HepG2 (cell line): ENCODE measurements around the gene TTC28. TPM values are rescaled to one million over a fixed set of nuclear protein-coding genes. Genes with fewer than 3 reads are reported as not detected.

Source experiments
- ATAC-seq: fragments of 200-7000 bp; cut with Tn5 transposase; 3 replicates; pipeline ENCODE4 v1.9.1; 2020; ENCODE audit warnings: mild to moderate bottlenecking, moderate library complexity
- BruUV-seq: library from RNA; stranded (reverse); fragments of 400-500 nt; replicated peaks from 2 replicates; lab custom pipeline; 2021; lab: Mats Ljungman, UMichigan
- CTCF ChIA-PET: fragments of 300-600 bp; formaldehyde crosslinking; extraction: SDS; loops from one replicate; lab custom pipeline; 2021; ENCODE audit warnings: low total read pairs, inconsistent platforms, low intra/inter-chr PET ratio; lab: Yijun Ruan, JAX
- POLR2A ChIA-PET: fragments of 350-600 bp; sonication (Branson Sonifier 250); formaldehyde crosslinking; loops from one replicate; lab custom pipeline; 2020; ENCODE audit warnings: antibody characterized with exemption, inconsistent platforms; lab: Yijun Ruan, JAX
- DNase-seq: peaks from one replicate; pipeline ENCODE4 v3.0.0-alpha.2; 2015; ENCODE audit warnings: low spot score
- FAIRE-seq: peaks from 3 replicates; lab custom pipeline; 2011; peaks lifted over from hg19 to GRCh38; lab: Jason Lieb, UNC
- H2AFZ ChIP-seq: one replicate; pipeline ENCODE4 v1.6.1; 2011; ENCODE audit warnings: low read length, inconsistent platforms
- H3K27ac ChIP-seq: fragments of 300-600 bp; 3 replicates; pipeline ENCODE4 v1.8.0; 2011; ENCODE audit warnings: mixed run types, mild to moderate bottlenecking, mixed read lengths, low read length, inconsistent platforms; ENCODE audit not compliant: insufficient read depth; ENCODE audit errors: extremely low read length
- H3K27me3 ChIP-seq, 2 experiments: fragments of 200-600 bp in 1 of 2; 2 replicates in 1 of 2; 3 replicates in 1 of 2; pipeline versions ENCODE4 v1.6.0 to v1.8.0; 2011; ENCODE audit warnings: low read length in 2 of 2, mild to moderate bottlenecking in 2 of 2, moderate library complexity in 2 of 2, inconsistent platforms in 1 of 2; ENCODE audit not compliant: insufficient read depth in 2 of 2, control insufficient read depth in 1 of 2
- H3K36me3 ChIP-seq, 2 experiments: fragments of 200-600 bp in 1 of 2; replicated peaks in 1 of 2; 2 replicates in 1 of 2; 3 replicates in 1 of 2; pipeline versions ENCODE4 v1.5.1 to v1.8.0; 2011; ENCODE audit warnings: low read length in 2 of 2, inconsistent platforms in 1 of 2; ENCODE audit not compliant: insufficient read depth in 2 of 2, control insufficient read depth in 1 of 2
- H3K4me1 ChIP-seq: 2 replicates; pipeline ENCODE4 v1.5.1; 2012; ENCODE audit warnings: low read length, inconsistent platforms; ENCODE audit not compliant: insufficient read depth
- H3K4me2 ChIP-seq: 2 replicates; pipeline ENCODE4 v1.6.0; 2011; ENCODE audit warnings: low read depth, low read length, inconsistent platforms
- H3K4me3 ChIP-seq, 3 experiments: fragments of 200-600 bp in 1 of 3; sonication (generic), shearing (Covaris generic) in 1 of 3; replicated peaks in 1 of 3; 2 replicates each; pipeline ENCODE4 v1.5.1; 2011 to 2016; ENCODE audit warnings: low read length in 3 of 3, inconsistent platforms in 2 of 3, low read depth in 2 of 3, mild to moderate bottlenecking in 2 of 3, control low read depth in 1 of 3, mixed read lengths in 1 of 3; ENCODE audit not compliant: insufficient read depth in 1 of 3
- H3K79me2 ChIP-seq: one replicate; pipeline ENCODE4 v1.6.1; 2011; ENCODE audit warnings: low read length, inconsistent platforms; ENCODE audit not compliant: insufficient read depth
- H3K9ac ChIP-seq: 2 replicates; pipeline ENCODE4 v1.6.0; 2011; ENCODE audit warnings: mild to moderate bottlenecking, low read depth, low read length, inconsistent platforms; ENCODE audit not compliant: insufficient read depth
- H3K9me3 ChIP-seq: 2 replicates; pipeline ENCODE4 v1.5.1; 2012; ENCODE audit warnings: mild to moderate bottlenecking, low read length
- H4K20me1 ChIP-seq: 2 replicates; pipeline ENCODE4 v1.6.0; 2011; ENCODE audit warnings: inconsistent platforms, mild to moderate bottlenecking, low read length, moderate library complexity; ENCODE audit not compliant: insufficient read depth
- CTCF ChIP-seq: sonication (generic); formaldehyde crosslinking; IDR thresholded peaks from 2 replicates; pipeline ENCODE4 v1.5.0; 2020; ENCODE audit warnings: mild to moderate bottlenecking, missing genetic modification reagents, moderate library complexity
- DZIP1 ChIP-seq: sonication (generic); formaldehyde crosslinking; IDR thresholded peaks from 2 replicates; pipeline ENCODE4 v1.5.0; 2020; ENCODE audit warnings: mild to moderate bottlenecking, missing genetic modification reagents
- HOMEZ ChIP-seq: IDR thresholded peaks from 2 replicates; pipeline ENCODE4 v1.6.1; 2016; ENCODE audit warnings: low read depth
- KDM4B ChIP-seq: sonication (generic); formaldehyde crosslinking; IDR thresholded peaks from 2 replicates; pipeline ENCODE4 v1.4.0; 2020; ENCODE audit warnings: missing genetic modification reagents
- KLF13 ChIP-seq: sonication (generic); formaldehyde crosslinking; IDR thresholded peaks from 2 replicates; pipeline ENCODE4 v1.4.0; 2020; ENCODE audit warnings: mild to moderate bottlenecking, missing genetic modification reagents
- NFYC ChIP-seq: IDR thresholded peaks from 2 replicates; pipeline ENCODE4 v1.6.1; 2016; ENCODE audit warnings: missing genetic modification reagents, missing compliant biosample characterization
- PLSCR1 ChIP-seq: sonication (generic); formaldehyde crosslinking; IDR thresholded peaks from 2 replicates; pipeline ENCODE4 v1.5.0; 2020; ENCODE audit warnings: missing genetic modification reagents, mild to moderate bottlenecking, borderline replicate concordance
- ZFP36 ChIP-seq: fragments of 150-350 bp; IDR thresholded peaks from 2 replicates; pipeline ENCODE4 v1.6.1; 2018; ENCODE audit warnings: borderline replicate concordance, low read length, low read depth; ENCODE audit not compliant: partially characterized antibody
- ZNF224 ChIP-seq: sonication (generic); formaldehyde crosslinking; IDR thresholded peaks from 2 replicates; pipeline ENCODE4 v1.5.0; 2020; ENCODE audit warnings: mild to moderate bottlenecking, missing genetic modification reagents
- in situ Hi-C: cut with HindIII; loops from 2 replicates; pipeline ENCODE4 v1.10.0; 2017; ENCODE audit warnings: low pct_unique_long_range_greater_than_20kb; ENCODE audit not compliant: extremely low pct_ligation_motif_present
- intact Hi-C: fragments of 100-400 bp; cut with micrococcal nuclease; formaldehyde crosslinking; loops from one replicate; pipeline ENCODE4 v1.10.0; 2022; ENCODE audit not compliant: unreplicated experiment
- polyA plus RNA-seq, 8 experiments: library from polyadenylated mRNA; depleted of rRNA in 3 of 8; stranded (reverse) in 7 of 8; unstranded in 1 of 8; fragments of >200 nt; fragmentation: Illumina TruSeq in 4 of 8; extraction: Trizol in 4 of 8; gene quantifications; 2 replicates each; pipeline versions ENCODE4 v1.2.1 to v1.2.3, GENCODE V29; 2011 to 2016; ENCODE audit warnings: low read depth in 4 of 8, missing spikeins in 1 of 8, mixed read lengths in 1 of 8; ENCODE audit not compliant: insufficient read depth in 1 of 8
- total RNA-seq, 5 experiments: library from RNA; depleted of rRNA; stranded (reverse); fragments of >200 nt; fragmentation: Illumina TruSeq; extraction: Trizol; gene quantifications; 2 replicates each; pipeline ENCODE4 v1.2.3, GENCODE V29; 2016; ENCODE audit warnings: low read depth in 1 of 5

TTC28 gene
- total and polyA plus RNA-seq, 2 of the 13 experiments (the other 11 are each of a cell fraction or from before 2014, with no cell fraction given), result 4.2 to 13.1 TPM

- TF ChIP-seq CTCF (CRISPR knock-in tag) (no peak), ZFP36 (no peak), KDM4B (CRISPR knock-in tag) (no peak)
These were observed 199.5 kb downstream of the TTC28 start (continued) for GRCh38 chr22:28480000-28480715.

GRCh38 chr22:28478564-28478963 lies 201.1 kb downstream of the TTC28 start:
- FAIRE-seq, result no peak
- intact Hi-C loops, result no loop called here
- no peak for TF ChIP-seq ZNF224 (CRISPR knock-in tag)
- TF ChIP-seq HOMEZ (CRISPR knock-in tag), result no peak
- TF ChIP-seq PLSCR1 (CRISPR knock-in tag), result no peak
- no peak for TF ChIP-seq NFYC (CRISPR knock-in tag)
- no peak for TF ChIP-seq KLF13 (CRISPR knock-in tag)
- TF ChIP-seq DZIP1 (CRISPR knock-in tag), result no peak

More at GRCh38 chr22:28478564-28478963, 201.1 kb downstream of the TTC28 start:
- ATAC-seq, result no peak
- Histone ChIP-seq H3K27ac (no peak overlapping the region), H3K4me3 (no peak overlapping the region), H3K4me1 (peaks cover 9% of the 10 kb centered on the region), H4K20me1 (no peaks in the 10 kb centered on the region), H3K9ac (no peak overlapping the region), H2AFZ (no peak overlapping the region), H3K4me2 (no peak overlapping the region), H3K79me2 (no peaks in the 10 kb centered on the region), H3K27me3 (no peaks in the 10 kb centered on the region), H3K9me3 (no peaks in the 10 kb centered on the region), H3K36me3 (no peaks in the 10 kb centered on the region)
- DNase-seq, result no peak
- in situ Hi-C loops, result no loop called here
- no TSS peak for BruUV-seq
- ChIA-PET CTCF (no interaction called here), POLR2A (no interaction called here)
